SK-N-SH treated with all-trans-retinoic acid at 6 μM for 48 hours (cell line): ENCODE data around the gene DYSF.

Experiments
- ATAC-seq: fragments of 200-7000 bp; cut with Tn5 transposase; 3 replicates; pipeline ENCODE4 v1.9.1; 2020; ENCODE audit warnings: mild to moderate bottlenecking, moderate library complexity
- ARNTL ChIP-seq: fragments of 450-650 bp; formaldehyde crosslinking; IDR thresholded peaks from 2 replicates; pipeline ENCODE4 v1.5.0; 2020; ENCODE audit warnings: low read depth, mild to moderate bottlenecking, moderate library complexity, borderline replicate concordance
- BACH2 ChIP-seq: fragments of 250-450 bp; sonication (Bioruptor Pico); IDR thresholded peaks from 2 replicates; pipeline ENCODE4 v1.9.0; 2021; ENCODE audit warnings: mild to moderate bottlenecking, borderline replicate concordance
- CSDC2 ChIP-seq: fragments of 250-450 bp; sonication (Bioruptor Pico); IDR thresholded peaks from 2 replicates; pipeline ENCODE4 v1.5.0; 2020; ENCODE audit warnings: mild to moderate bottlenecking, moderate library complexity
- ESRRG ChIP-seq: fragments of 250-450 bp; sonication (Bioruptor Pico); IDR thresholded peaks from 2 replicates; pipeline ENCODE4 v1.6.1; 2021; ENCODE audit warnings: mild to moderate bottlenecking
- GLIS3 ChIP-seq: fragments of 250-450 bp; sonication (Bioruptor Pico); IDR thresholded peaks from 2 replicates; pipeline ENCODE4 v1.5.0; 2020; ENCODE audit warnings: mild to moderate bottlenecking, moderate library complexity
- ISL1 ChIP-seq: fragments of 250-450 bp; sonication (Bioruptor Pico); IDR thresholded peaks from 2 replicates; pipeline ENCODE4 v2.1.2; 2022; ENCODE audit warnings: mild to moderate bottlenecking, moderate library complexity
- OSR1 ChIP-seq: fragments of 250-450 bp; sonication (Bioruptor Pico); IDR thresholded peaks from 2 replicates; pipeline ENCODE4 v1.8.0; 2022; ENCODE audit warnings: moderate library complexity, mild to moderate bottlenecking, inconsistent platforms
- PPARA ChIP-seq: fragments of 250-450 bp; sonication (Bioruptor Pico); IDR thresholded peaks from 2 replicates; pipeline ENCODE4 v1.5.0; 2020; ENCODE audit warnings: mild to moderate bottlenecking, borderline replicate concordance
- RARB ChIP-seq: fragments of 250-450 bp; sonication (Bioruptor Pico); IDR thresholded peaks from 2 replicates; pipeline ENCODE4 v1.8.0; 2021; ENCODE audit warnings: mild to moderate bottlenecking, moderate library complexity
- SNAI2 ChIP-seq: fragments of 250-450 bp; sonication (Bioruptor Pico); IDR thresholded peaks from 2 replicates; pipeline ENCODE4 v1.5.0; 2020; ENCODE audit warnings: mild to moderate bottlenecking, moderate library complexity
- TCF4 ChIP-seq: fragments of 250-450 bp; sonication (Bioruptor Pico); IDR thresholded peaks from 2 replicates; pipeline ENCODE4 v1.8.0; 2021; ENCODE audit warnings: mild to moderate bottlenecking, moderate library complexity, borderline replicate concordance
- TOX ChIP-seq: fragments of 250-450 bp; sonication (Bioruptor Pico); IDR thresholded peaks from 2 replicates; pipeline ENCODE4 v1.8.0; 2021; ENCODE audit warnings: mild to moderate bottlenecking, moderate library complexity, borderline replicate concordance
- ZFP3 ChIP-seq: fragments of 250-450 bp; sonication (Bioruptor Pico); IDR thresholded peaks from 2 replicates; pipeline ENCODE4 v1.5.0; 2020; ENCODE audit warnings: mild to moderate bottlenecking, moderate library complexity
- ZNF565 ChIP-seq: fragments of 450-650 bp; formaldehyde crosslinking; conservative IDR thresholded peaks from 2 replicates; pipeline ENCODE4 v1.5.0; 2020; ENCODE audit warnings: low read depth, mild to moderate bottlenecking, moderate library complexity
- ZNF70 ChIP-seq: fragments of 450-650 bp; formaldehyde crosslinking; IDR thresholded peaks from 2 replicates; pipeline ENCODE4 v1.5.0; 2020; ENCODE audit warnings: mild to moderate bottlenecking, moderate library complexity
- ZNF8 ChIP-seq: fragments of 450-650 bp; formaldehyde crosslinking; IDR thresholded peaks from 2 replicates; pipeline ENCODE4 v1.5.0; 2020; ENCODE audit warnings: mild to moderate bottlenecking, moderate library complexity
- TF ChIP-seq, protein P1 (sequence below): fragments of 250-450 bp; sonication (Bioruptor Pico); IDR thresholded peaks from 2 replicates; pipeline ENCODE4 v1.5.0; 2020; ENCODE audit warnings: mild to moderate bottlenecking, moderate library complexity
- TF ChIP-seq, protein P2 (sequence below): fragments of 250-450 bp; sonication (Bioruptor Pico); IDR thresholded peaks from 2 replicates; pipeline ENCODE4 v1.5.1; 2021; ENCODE audit warnings: mild to moderate bottlenecking, moderate library complexity
- TF ChIP-seq, protein P3 (sequence below): fragments of 250-450 bp; sonication (Bioruptor Pico); IDR thresholded peaks from 2 replicates; pipeline ENCODE4 v1.8.0; 2021; ENCODE audit warnings: low read depth, mild to moderate bottlenecking, moderate library complexity, borderline replicate concordance
- TF ChIP-seq, protein P4 (sequence below): fragments of 250-450 bp; sonication (Bioruptor Pico); IDR thresholded peaks from 2 replicates; pipeline ENCODE4 v1.5.1; 2020; ENCODE audit warnings: low read depth, mild to moderate bottlenecking, moderate library complexity

The DYSF gene

DNA sequence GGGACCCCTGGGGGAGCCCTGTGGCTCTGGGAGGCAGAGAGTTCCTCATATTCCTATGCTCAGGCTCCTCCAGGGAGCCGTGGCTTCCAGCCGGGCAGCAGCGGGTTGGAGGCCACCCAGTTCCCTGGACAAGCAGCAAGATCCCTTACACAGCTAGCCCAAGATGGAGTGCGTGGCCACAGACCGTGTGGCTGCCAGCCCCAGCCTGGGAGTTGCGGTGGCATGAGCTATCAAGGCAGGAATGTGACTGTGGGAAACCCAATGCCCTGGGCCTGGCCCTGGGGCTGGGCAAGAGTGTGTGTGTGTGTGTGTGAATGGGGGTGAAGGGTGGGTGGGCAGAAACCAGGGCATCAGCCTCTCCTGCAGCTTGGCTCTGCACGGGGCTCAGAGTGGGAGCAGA is 130.5 kb downstream of the DYSF start:
- TF ChIP-seq TOX (CRISPR knock-in tag) = no peak
- TF ChIP-seq, protein P1, sequence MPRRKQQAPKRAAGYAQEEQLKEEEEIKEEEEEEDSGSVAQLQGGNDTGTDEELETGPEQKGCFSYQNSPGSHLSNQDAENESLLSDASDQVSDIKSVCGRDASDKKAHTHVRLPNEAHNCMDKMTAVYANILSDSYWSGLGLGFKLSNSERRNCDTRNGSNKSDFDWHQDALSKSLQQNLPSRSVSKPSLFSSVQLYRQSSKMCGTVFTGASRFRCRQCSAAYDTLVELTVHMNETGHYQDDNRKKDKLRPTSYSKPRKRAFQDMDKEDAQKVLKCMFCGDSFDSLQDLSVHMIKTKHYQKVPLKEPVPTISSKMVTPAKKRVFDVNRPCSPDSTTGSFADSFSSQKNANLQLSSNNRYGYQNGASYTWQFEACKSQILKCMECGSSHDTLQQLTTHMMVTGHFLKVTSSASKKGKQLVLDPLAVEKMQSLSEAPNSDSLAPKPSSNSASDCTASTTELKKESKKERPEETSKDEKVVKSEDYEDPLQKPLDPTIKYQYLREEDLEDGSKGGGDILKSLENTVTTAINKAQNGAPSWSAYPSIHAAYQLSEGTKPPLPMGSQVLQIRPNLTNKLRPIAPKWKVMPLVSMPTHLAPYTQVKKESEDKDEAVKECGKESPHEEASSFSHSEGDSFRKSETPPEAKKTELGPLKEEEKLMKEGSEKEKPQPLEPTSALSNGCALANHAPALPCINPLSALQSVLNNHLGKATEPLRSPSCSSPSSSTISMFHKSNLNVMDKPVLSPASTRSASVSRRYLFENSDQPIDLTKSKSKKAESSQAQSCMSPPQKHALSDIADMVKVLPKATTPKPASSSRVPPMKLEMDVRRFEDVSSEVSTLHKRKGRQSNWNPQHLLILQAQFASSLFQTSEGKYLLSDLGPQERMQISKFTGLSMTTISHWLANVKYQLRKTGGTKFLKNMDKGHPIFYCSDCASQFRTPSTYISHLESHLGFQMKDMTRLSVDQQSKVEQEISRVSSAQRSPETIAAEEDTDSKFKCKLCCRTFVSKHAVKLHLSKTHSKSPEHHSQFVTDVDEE (CRISPR knock-in tag) = no peak
- no peak for TF ChIP-seq ARNTL (CRISPR knock-in tag)
- TF ChIP-seq SNAI2 = no peak
- no peak for TF ChIP-seq ZFP3 (CRISPR knock-in tag)
- TF ChIP-seq RARB (CRISPR knock-in tag) = no peak
- TF ChIP-seq ZNF8 (CRISPR knock-in tag) = no peak
- no peak for TF ChIP-seq BACH2 (CRISPR knock-in tag)
- no peak for TF ChIP-seq ZNF565
- TF ChIP-seq CSDC2 (CRISPR knock-in tag) = no peak
- TF ChIP-seq ISL1 (CRISPR knock-in tag) = no peak
- TF ChIP-seq, protein P2, sequence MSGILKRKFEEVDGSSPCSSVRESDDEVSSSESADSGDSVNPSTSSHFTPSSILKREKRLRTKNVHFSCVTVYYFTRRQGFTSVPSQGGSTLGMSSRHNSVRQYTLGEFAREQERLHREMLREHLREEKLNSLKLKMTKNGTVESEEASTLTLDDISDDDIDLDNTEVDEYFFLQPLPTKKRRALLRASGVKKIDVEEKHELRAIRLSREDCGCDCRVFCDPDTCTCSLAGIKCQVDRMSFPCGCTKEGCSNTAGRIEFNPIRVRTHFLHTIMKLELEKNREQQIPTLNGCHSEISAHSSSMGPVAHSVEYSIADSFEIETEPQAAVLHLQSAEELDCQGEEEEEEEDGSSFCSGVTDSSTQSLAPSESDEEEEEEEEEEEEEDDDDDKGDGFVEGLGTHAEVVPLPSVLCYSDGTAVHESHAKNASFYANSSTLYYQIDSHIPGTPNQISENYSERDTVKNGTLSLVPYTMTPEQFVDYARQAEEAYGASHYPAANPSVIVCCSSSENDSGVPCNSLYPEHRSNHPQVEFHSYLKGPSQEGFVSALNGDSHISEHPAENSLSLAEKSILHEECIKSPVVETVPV (CRISPR knock-in tag) = no peak
- TF ChIP-seq, protein P3, sequence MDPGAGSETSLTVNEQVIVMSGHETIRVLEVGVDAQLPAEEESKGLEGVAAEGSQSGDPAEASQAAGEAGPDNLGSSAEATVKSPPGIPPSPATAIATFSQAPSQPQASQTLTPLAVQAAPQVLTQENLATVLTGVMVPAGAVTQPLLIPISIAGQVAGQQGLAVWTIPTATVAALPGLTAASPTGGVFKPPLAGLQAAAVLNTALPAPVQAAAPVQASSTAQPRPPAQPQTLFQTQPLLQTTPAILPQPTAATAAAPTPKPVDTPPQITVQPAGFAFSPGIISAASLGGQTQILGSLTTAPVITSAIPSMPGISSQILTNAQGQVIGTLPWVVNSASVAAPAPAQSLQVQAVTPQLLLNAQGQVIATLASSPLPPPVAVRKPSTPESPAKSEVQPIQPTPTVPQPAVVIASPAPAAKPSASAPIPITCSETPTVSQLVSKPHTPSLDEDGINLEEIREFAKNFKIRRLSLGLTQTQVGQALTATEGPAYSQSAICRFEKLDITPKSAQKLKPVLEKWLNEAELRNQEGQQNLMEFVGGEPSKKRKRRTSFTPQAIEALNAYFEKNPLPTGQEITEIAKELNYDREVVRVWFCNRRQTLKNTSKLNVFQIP (CRISPR knock-in tag) = no peak
- TF ChIP-seq TCF4 (CRISPR knock-in tag) = no peak
- TF ChIP-seq GLIS3 (CRISPR knock-in tag) = no peak
- TF ChIP-seq, protein P4, sequence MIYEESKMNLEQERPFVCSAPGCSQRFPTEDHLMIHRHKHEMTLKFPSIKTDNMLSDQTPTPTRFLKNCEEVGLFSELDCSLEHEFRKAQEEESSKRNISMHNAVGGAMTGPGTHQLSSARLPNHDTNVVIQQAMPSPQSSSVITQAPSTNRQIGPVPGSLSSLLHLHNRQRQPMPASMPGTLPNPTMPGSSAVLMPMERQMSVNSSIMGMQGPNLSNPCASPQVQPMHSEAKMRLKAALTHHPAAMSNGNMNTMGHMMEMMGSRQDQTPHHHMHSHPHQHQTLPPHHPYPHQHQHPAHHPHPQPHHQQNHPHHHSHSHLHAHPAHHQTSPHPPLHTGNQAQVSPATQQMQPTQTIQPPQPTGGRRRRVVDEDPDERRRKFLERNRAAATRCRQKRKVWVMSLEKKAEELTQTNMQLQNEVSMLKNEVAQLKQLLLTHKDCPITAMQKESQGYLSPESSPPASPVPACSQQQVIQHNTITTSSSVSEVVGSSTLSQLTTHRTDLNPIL (CRISPR knock-in tag) = no peak
- TF ChIP-seq OSR1 (CRISPR knock-in tag) = no peak
- ATAC-seq = no peak

DNA sequence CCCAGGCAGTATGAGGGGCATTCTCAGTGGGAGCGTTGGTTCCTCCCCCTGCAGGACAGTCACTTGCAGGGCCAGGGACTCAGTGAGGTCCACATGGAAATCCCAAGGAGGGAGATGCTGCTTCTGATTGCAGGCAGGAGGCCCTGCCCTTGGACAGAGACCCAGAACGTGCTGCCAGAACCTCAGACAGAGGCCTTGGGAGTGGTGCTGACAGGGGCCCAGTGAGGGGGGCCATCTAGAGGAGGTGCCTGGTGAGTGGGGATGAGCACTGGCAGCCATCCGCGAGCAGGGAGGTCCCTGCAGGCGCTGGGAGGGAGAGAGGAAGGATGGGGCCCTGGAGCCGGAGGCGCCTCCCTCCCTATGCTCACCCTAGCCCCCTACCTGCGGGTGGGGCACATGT is 133.1 kb downstream of the DYSF start:
- no peak for TF ChIP-seq ARNTL (CRISPR knock-in tag)
- TF ChIP-seq, protein P4 (CRISPR knock-in tag) = no peak
- no peak for TF ChIP-seq ZNF8 (CRISPR knock-in tag)
- TF ChIP-seq PPARA (CRISPR knock-in tag) = no peak
- TF ChIP-seq, protein P3 (CRISPR knock-in tag) = no peak
- no peak for TF ChIP-seq ESRRG (CRISPR knock-in tag)
- TF ChIP-seq, all 23 proteins: peak for 0
- ATAC-seq = no peak

DNA sequence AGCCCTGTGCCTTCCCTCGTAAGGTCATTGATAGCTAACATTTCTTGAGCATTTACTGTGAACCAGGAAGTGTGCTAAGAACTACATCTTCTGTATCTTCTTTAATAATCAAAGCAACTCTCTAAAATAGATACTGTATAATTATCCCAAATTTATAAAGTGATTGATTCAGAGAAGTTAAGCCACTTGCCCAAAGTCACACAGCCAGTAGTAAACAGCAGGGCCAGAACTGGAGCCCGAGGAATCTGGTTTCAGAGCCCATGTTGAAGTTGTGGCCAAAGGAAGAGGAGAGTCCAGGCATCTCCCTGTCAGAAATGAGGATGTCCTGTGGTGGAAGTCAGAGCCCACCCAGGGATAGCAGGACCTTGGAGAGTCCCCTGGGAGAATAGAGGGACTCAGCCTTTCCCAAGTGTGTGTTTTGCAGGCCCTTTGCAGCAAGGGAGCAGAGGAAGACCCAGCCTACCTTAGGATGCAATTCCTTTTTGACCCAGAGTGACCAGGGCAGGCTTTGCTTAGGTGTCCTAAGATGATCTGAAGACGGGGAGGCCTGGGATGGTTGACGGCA is 134.2 kb downstream of the DYSF start:
- no peak for ATAC-seq
- TF ChIP-seq, protein P2 (CRISPR knock-in tag) = no peak
- TF ChIP-seq PPARA (CRISPR knock-in tag) = no peak
- TF ChIP-seq ARNTL (CRISPR knock-in tag) = no peak
- TF ChIP-seq, protein P3 (CRISPR knock-in tag) = no peak
- no peak for TF ChIP-seq ZNF565
- no peak for TF ChIP-seq ZNF70 (CRISPR knock-in tag)
- no peak for TF ChIP-seq OSR1 (CRISPR knock-in tag)
- TF ChIP-seq, protein P4 (CRISPR knock-in tag) = no peak
